SU-DHL-6 (cell line): Measurements from ENCODE around the gene FSIP1.

Experiments used
- EZH2phosphoT487 ChIP-seq: fragments of 200-600 bp; sonication (generic), shearing (Covaris generic); conservative IDR thresholded peaks from 2 replicates; pipeline ENCODE4 v1.6.1; 2018; ENCODE audit warnings: mild to moderate bottlenecking, antibody characterized with exemption, low read length, moderate library complexity, mixed read lengths
- TF ChIP-seq, protein P1 (sequence below): fragments of 200-600 bp; sonication (generic); IDR thresholded peaks from one replicate; pipeline ENCODE4 v1.5.1; 2017; ENCODE audit warnings: antibody characterized with exemption, mild to moderate bottlenecking, low read length, moderate library complexity; ENCODE audit not compliant: insufficient read depth, poor library complexity, severe bottlenecking

DNA sequence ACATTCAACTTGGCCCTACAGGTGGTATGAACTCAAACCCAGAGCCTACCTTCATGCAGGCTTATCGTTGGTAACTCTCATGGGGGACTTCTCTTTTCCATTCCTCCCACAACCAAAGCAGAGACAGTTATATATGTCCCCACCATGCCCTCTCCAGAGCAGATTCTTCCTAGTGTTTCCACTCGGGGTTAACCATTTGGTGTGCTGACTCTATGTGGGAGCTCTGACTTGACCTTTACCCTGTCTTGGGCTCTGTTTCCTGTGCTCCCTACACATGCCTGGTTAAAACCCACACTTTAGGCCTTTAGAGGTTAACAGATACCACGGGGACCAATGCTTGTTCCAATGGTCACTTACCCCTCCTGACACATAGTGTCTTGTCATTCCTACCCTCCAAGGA, 80.7 kb downstream of the FSIP1 start:
- TF ChIP-seq, protein P1, sequence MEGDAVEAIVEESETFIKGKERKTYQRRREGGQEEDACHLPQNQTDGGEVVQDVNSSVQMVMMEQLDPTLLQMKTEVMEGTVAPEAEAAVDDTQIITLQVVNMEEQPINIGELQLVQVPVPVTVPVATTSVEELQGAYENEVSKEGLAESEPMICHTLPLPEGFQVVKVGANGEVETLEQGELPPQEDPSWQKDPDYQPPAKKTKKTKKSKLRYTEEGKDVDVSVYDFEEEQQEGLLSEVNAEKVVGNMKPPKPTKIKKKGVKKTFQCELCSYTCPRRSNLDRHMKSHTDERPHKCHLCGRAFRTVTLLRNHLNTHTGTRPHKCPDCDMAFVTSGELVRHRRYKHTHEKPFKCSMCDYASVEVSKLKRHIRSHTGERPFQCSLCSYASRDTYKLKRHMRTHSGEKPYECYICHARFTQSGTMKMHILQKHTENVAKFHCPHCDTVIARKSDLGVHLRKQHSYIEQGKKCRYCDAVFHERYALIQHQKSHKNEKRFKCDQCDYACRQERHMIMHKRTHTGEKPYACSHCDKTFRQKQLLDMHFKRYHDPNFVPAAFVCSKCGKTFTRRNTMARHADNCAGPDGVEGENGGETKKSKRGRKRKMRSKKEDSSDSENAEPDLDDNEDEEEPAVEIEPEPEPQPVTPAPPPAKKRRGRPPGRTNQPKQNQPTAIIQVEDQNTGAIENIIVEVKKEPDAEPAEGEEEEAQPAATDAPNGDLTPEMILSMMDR = no peak
- no peak for TF ChIP-seq EZH2phosphoT487
